Endothelial cell (in vitro differentiated cells): ENCODE data around the gene PUM1. TPM values are rescaled to one million over a fixed set of nuclear protein-coding genes. Genes with fewer than 3 reads are reported as not detected.

Source experiments
- DNase-seq: peaks from one replicate; pipeline ENCODE4 v3.0.0; 2021; ENCODE audit warnings: low spot score
- H3K27ac Mint-ChIP-seq: one replicate; pipeline ENCODE4 v1.8.0; 2021; ENCODE audit warnings: mixed read lengths, inconsistent platforms; ENCODE audit not compliant: unreplicated experiment
- H3K27me3 Mint-ChIP-seq: one replicate; pipeline ENCODE4 v1.8.0; 2021; ENCODE audit warnings: mild to moderate bottlenecking, moderate library complexity, mixed read lengths, inconsistent platforms; ENCODE audit not compliant: unreplicated experiment
- H3K36me3 Mint-ChIP-seq: one replicate; pipeline ENCODE4 v1.8.0; 2021; ENCODE audit warnings: mild to moderate bottlenecking, low read depth, mixed read lengths, inconsistent platforms; ENCODE audit not compliant: unreplicated experiment
- H3K4me1 Mint-ChIP-seq: one replicate; pipeline ENCODE4 v1.8.0; 2021; ENCODE audit warnings: mild to moderate bottlenecking, mixed read lengths, inconsistent platforms; ENCODE audit not compliant: unreplicated experiment
- H3K4me3 Mint-ChIP-seq: one replicate; pipeline ENCODE4 v1.8.0; 2021; ENCODE audit warnings: mild to moderate bottlenecking, mixed read lengths, inconsistent platforms; ENCODE audit not compliant: unreplicated experiment
- H3K9me3 Mint-ChIP-seq: one replicate; pipeline ENCODE4 v1.8.0; 2021; ENCODE audit warnings: mixed read lengths, inconsistent platforms; ENCODE audit not compliant: unreplicated experiment
- CTCF ChIP-seq: fragments of 200-600 bp; sonication (generic); IDR thresholded peaks from one replicate; pipeline ENCODE4 v1.5.0; 2021; ENCODE audit warnings: antibody characterized with exemption; ENCODE audit not compliant: unreplicated experiment
- total RNA-seq: library from RNA; stranded (reverse); fragmentation: NEBNext Ultra II Directional; extraction: Animal tissue kit (Norgen Biotek cat#: 25700); gene quantifications from one replicate; pipeline ENCODE4 v1.2.1, GENCODE V29; 2021; ENCODE audit not compliant: unreplicated experiment

The PUM1 gene
- total RNA-seq, 1 donor from 2014 or later, result 135 TPM

DNA sequence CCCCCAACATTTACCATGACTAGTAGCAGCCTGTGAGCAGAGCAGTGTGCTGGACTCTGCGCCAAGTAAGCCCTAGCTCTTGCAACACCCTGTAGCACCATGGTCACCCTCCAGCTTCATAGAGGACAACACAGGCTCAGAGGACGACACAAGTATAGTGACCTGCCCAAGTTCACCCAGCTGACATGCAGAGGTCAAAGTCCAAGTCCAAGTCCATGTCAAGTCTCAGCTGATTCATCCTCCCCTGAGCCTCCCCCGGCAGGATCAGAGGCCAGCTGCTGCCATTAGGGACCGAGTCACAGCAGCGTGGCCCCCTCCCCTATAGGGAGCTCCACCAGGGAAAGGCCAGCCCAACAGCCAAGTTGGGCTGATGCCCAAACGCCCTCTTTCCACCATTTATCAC, 172.8 kb downstream of the PUM1 start:
- no peak overlapping the region for H3K27ac Mint-ChIP-seq
- no peak for DNase-seq
- H3K4me3 Mint-ChIP-seq, result no peak overlapping the region
- peaks cover 7% of the 10 kb centered on the region for H3K4me1 Mint-ChIP-seq
- TF ChIP-seq CTCF, result no peak
- H3K9me3 Mint-ChIP-seq, result no peaks in the 10 kb centered on the region
- peaks cover 9% of the 10 kb centered on the region for H3K27me3 Mint-ChIP-seq
- peaks cover 6% of the 10 kb centered on the region for H3K36me3 Mint-ChIP-seq

- H3K4me3 Mint-ChIP-seq, result no peak overlapping the region
- no peaks in the 10 kb centered on the region for H3K9me3 Mint-ChIP-seq
- H3K27ac Mint-ChIP-seq, result no peak overlapping the region
- no peak for TF ChIP-seq CTCF
- peaks cover 5% of the 10 kb centered on the region for H3K4me1 Mint-ChIP-seq
- H3K27me3 Mint-ChIP-seq, result peaks cover 6% of the 10 kb centered on the region
- H3K36me3 Mint-ChIP-seq, result peaks cover under 1% of the 10 kb centered on the region
- no peak for DNase-seq
Measured at GRCh38 chr1:30891227-30891552, 174.3 kb downstream of the PUM1 start.

GRCh38 chr1:30890502-30891226, 174.9 kb downstream of the PUM1 start:
- no peak overlapping the region for H3K4me3 Mint-ChIP-seq
- H3K36me3 Mint-ChIP-seq, result no peaks in the 10 kb centered on the region
- no peaks in the 10 kb centered on the region for H3K9me3 Mint-ChIP-seq
- no peak for TF ChIP-seq CTCF
- no peak overlapping the region for H3K27ac Mint-ChIP-seq
- H3K4me1 Mint-ChIP-seq, result peaks cover 7% of the 10 kb centered on the region
- DNase-seq, result no peak
- H3K27me3 Mint-ChIP-seq, result peaks cover 3% of the 10 kb centered on the region

DNA sequence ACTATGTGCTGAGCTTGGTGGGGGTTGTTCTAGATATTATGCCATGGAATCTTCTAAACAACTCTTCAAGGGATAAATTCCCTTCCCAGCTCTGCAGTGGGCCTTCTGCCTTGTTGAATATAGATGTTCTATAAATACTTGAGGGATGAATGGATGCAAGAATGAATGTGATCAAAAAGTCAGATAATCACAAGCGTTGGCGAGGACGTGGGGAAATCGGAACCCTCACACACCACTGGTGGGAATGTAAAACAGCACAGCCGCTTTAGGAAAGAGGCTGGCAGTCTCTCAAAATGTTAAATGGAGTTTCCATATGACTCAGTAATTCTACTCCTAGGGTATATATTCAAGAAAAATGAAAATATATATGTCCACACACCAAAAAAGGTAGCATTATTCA, 176.0 kb downstream of the PUM1 start:
- H3K27ac Mint-ChIP-seq, result no peak overlapping the region
- H3K4me1 Mint-ChIP-seq, result peaks cover 8% of the 10 kb centered on the region
- no peaks in the 10 kb centered on the region for H3K36me3 Mint-ChIP-seq
- H3K27me3 Mint-ChIP-seq, result peaks cover 3% of the 10 kb centered on the region
- no peak for DNase-seq
- no peak for TF ChIP-seq CTCF
- no peak overlapping the region for H3K4me3 Mint-ChIP-seq
- no peaks in the 10 kb centered on the region for H3K9me3 Mint-ChIP-seq

GRCh38 chr1:30888975-30889374, 176.5 kb downstream of the PUM1 start:
- H3K36me3 Mint-ChIP-seq, result no peaks in the 10 kb centered on the region
- peaks cover 2% of the 10 kb centered on the region for H3K27me3 Mint-ChIP-seq
- H3K27ac Mint-ChIP-seq, result no peak overlapping the region
- H3K9me3 Mint-ChIP-seq, result no peaks in the 10 kb centered on the region
- no peak overlapping the region for H3K4me3 Mint-ChIP-seq
- DNase-seq, result no peak
- no peak for TF ChIP-seq CTCF
- peaks cover 8% of the 10 kb centered on the region for H3K4me1 Mint-ChIP-seq
